Activated naive CD4-positive, alpha-beta T cell treated with anti-CD3 and anti-CD28 coated beads, Interleukin-2, amount 50 U/mL, for 16 hours (primary cell): ENCODE measurements around the gene ZNF766.
A peak's percentile ranks its signal among the peaks of the same experiment; 100 is the strongest.
"Not testable (repeated sequence)": the region's sequence is repeated elsewhere in the genome, so short reads cannot be mapped to it uniquely, and the experiment has no call there.

Experiments
- DNase-seq: peaks from one replicate; pipeline ENCODE4 v3.0.0-alpha.2; 2020

ZNF766 gene

DNA sequence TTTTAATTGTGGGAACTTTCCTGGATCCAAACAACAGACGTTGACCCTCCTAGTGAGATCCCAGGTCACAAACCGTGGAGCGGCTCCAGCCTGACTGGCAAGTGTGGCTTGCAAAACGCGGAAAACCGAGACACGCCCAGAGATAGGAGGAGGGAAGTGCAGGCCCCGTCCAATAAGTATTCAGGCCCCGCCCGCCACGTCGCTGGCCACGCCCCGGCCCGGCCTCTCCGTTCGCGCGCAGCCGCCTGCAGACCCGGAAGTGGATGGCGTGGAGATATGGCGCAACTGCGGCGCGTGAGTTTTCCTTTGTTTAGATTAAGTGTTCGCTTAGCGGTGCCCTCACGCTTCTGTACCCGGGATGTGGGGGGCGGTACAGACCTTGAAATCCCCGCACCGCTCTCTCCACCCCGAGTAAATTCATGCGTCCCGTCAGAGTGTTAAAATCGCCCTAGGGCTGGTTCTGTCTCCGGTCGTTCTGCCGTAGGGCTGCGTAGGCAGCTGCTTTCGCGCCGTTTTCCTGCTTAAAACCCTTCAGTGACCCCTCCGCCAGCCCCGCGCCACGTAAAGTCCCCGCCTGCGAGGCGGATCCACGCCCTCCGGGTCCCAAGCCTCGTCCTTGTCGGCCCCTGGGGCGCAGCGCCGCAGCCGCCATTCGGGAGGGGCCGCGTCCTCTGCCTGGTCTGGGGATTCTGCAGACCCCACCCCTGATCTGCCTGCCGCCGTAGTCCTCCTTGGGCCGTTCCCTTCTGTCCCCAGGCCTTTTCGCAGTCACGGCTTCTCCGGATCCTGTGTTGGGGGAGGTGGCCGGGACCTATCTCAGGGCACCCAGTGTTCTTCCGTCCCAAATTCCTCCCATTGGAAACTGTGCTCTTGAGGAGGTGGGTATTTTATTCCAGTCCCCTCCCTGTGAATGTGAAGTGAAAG lies at the start of gene ZNF766:
Gene ZNF766, plus strand, starts transcription at position 250 of the 924 bp plus-strand sequence. Its CDS starts 27 bp downstream, at position 277.
- DNase-seq = peak; percentile 99

DNA sequence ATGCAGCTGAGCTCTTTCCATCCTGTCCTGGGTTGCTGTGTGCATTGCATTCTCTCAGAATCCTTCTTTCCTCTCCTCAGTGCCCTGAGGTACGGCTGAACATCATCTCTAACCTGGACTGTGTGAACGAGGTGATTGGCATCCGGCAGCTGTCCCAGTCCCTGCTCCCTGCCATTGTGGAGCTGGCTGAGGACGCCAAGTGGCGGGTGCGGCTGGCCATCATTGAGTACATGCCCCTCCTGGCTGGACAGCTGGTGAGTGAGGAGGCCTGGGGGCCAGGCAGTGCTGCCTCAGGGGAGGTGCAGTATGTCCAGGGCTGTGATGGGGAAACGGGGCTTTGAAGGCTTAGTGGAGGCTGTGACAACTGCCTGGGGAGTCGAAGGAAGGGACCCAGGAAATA lies 49.8 kb upstream of the ZNF766 start:
- no peak for DNase-seq

DNA sequence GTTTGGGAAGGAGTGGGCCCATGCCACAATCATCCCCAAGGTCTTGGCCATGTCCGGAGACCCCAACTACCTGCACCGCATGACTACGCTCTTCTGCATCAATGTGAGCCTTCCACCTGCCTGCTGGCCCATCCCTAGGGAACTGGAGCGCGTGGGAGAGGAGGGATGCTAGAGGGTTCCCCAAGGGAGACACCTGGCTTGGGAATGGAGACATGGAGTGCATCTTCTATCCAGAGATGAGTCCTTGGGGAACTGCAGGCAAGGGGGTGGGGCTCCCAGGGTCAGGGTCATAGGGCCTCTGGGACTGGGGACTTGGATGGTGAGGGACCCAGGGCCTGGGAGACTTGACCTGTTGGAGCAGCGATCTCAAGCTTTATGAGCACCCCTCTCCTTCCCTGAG lies 48.4 kb upstream of the ZNF766 start:
- DNase-seq = no peak

DNA sequence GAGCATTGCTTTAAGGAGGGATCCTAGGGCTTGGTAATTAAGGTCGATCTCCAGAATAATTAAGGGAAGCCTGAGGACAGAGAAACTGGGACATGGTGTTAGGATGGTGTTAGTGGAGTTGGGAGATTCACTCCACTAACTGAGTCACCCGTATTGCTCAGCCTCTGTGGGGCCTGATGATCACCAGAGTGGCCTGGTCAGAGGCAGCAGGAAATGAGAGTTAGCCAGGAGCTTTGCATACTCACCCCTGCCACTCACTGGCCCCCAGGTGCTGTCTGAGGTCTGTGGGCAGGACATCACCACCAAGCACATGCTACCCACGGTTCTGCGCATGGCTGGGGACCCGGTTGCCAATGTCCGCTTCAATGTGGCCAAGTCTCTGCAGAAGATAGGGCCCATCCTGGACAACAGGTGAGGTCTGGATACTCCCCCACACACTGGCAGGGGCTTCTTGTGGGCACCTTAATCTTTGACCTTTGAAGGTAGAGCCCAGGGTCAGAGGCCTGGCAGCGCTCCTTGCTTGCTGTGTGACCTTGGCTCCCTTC lies 47.5 kb upstream of the ZNF766 start:
- DNase-seq = no peak

DNA sequence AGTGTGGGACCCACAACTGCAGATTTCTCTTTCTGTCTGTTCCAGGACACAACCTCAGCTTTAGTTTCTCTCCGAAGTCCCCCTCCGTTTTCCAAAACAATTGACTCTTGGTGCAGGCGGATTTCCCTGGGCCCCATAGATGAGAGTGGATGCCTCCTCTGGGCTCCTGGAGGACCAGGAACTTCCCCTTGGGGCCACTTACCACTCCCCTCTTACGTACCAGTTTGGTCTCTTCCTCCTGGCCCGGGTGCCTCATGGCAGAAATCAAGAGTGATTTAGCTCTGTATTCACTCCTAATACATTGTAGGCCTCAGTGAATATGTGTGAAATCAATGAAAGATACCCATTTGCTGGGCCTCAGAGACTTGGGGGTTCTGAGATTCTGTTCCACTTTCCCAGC lies 45.2 kb upstream of the ZNF766 start:
- no peak for DNase-seq

DNA sequence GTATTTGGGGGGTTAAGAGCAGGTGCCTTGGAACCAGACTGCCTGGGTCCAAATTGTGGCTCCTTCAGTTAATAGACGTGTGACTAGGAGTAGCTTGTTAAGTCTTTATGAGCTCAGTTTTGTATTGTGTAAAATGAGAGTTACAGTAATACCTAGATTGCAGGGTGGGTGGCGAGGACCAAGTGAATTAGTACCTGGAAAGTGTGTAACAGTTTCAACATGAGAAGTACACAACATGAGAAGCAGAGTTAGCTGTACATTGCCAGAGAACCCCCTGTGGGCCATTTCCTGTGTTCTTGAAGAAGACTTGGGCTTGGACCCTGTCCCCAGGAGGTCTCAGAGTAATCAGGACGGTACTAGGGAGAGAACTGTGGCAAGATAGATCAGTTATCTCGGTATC lies 42.7 kb upstream of the ZNF766 start:
- no peak for DNase-seq

DNA sequence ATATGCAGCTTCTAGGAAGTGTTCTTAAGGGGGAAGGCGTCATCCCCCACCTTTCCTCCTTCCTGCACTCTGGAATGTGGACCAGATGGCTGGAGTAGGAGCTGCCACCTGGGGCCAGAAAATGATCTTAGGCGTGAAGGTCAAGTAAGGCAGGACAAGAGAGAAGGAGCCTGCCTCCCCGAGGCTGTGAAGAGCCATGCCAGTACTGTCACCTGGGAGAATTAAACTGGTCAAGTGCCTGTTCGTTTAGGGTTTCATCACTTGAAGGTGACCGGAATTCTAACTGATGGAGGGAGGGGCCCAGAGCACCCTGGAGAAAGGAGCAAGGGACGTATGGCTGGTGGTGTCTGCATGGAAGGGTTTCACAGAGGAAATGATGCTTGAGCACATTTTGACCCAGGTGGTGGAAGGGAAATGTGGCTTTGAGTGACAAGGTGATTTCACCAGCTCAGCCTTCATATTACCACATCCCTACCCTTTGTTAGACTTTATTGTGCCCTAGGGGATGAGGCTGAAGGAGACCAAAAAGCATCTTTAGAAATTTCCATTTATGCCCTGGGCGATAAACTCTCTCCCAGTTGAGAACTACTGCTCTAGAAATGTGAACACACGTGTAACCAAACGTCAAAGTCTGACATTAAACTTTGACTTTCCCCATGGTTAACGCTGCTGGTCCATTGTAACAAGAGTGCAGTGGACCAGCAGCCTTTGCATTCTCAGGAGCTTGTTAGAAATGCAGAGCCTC lies 42.0 kb upstream of the ZNF766 start:
- DNase-seq = no peak

DNA sequence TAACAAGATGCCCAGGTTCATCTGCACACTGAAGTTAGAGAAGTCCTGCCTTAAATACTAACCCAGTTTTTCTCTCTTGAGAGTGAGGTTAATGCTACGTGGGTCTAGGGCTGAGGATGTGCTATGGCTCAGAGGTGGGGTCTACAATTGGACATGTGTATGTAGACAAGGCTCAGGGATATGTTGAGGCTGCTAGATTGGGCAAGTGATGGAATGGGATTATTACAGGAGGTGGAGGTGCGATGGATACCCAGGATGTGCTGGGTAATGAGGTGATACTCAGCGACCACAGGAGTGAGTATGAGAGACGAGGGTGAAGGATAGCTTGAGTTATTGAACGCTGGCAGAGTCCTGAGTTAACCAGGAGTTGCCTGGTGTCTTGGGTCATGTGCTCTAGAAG lies 41.4 kb upstream of the ZNF766 start:
- DNase-seq = no peak

DNA sequence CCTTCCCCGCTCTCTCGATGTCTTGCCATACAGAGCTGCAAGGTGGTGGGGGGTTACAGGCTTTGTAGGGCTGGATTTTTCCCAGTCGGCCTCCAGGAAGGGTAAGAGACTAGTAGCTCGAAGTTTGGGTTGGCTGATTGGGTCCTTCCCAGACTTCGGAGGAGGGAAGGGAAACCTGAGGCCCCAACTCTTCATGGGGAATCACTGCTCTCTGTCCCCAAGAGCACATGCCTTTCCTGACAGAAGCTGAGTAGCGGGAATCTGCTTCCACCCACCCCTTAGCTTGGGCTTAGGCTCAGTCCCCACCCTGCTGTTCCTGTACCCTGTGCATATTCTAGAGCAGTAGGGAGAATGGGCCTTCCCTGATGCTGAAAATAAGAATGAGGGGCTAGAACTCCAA lies 39.9 kb upstream of the ZNF766 start:
- DNase-seq = no peak

DNA sequence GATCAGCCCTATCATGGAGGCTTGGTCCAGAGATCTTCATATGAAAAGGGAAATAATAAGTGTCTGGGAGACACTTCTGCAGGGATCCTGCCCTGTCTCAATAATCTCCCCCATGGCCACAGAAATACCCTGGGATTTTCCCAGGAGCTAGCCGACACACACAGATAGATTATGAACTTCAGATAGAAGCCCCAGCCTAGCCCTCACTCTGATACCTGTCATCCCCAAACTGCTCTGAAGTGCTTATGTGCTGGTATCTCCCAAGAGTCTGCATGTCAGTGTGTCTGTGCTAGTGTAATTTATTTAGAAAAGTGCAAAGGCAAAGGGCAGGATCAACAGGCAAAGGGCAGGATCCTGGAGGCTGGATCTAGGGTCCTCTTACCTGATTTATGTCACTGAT lies 38.7 kb upstream of the ZNF766 start:
- DNase-seq = no peak

DNA sequence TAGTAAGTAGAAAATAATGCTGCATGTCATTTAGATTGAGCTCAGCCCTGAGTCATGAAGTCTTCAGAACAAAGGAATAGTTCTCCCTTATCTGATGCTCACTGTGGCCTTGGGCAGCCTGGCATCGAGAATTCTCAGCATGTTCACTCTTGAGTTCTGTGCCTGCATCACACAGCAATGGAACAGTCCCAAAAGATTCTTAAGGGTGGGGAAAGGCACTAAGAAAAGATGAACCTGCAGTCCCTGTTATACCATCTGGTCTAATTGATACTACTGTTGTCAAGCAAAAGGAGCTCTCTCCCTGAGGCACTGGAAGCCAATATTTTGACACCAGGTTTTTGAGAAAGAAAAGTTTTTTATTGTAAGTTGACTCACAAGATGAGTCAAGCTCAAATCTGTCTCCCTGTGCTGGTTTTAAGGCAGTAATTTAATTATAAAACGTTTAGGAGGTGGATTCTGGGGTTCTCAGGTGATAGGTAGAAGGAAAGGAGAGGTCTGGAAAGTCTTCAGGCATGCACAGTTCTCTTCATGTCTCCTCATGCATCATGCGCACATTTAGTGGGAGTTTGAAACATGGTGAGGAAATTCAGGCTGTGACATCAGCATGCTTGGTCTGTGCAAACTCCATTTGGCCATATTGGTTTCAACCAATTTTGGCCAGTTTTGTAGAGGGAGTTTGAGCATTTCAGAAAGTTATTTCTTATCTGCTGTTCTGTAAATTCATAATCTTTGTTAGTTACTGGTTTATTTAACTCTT lies 38.1 kb upstream of the ZNF766 start:
- no peak for DNase-seq

DNA sequence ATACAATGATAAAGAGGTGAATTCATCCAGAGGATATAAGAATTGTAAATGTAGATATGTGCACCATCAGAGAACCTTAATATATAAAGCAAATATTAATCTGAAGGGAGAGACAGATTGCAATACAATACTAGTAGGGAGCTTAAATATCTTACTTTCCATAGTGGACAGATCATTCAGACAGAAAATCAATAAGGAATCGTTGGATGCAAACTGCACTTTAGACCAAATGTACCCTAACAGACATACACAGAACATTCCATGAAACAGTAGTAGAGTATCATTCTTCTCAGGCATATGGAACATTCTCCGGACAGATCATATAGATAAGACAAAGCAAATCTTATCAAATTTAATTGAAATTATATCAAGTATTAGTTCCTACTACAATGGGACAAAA lies 35.0 kb upstream of the ZNF766 start:
- no peak for DNase-seq

DNA sequence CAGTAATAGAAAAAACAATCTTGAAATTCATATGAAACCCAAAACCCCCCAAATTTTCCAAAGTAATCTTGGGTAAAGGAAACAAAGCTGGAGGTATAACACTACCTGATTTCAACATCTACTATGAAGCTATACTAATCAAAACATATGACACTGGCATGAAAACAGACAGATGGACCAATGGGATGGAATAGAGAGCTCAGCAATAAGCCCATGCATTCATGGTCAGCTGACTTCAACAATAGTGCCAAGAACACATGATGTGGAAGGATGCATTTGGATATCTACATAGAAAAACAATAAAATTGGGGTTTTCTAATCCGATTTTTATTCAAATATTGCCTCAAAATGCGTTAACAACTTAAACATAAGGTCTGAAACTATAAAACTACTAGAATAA lies 32.2 kb upstream of the ZNF766 start:
- no peak for DNase-seq

DNA sequence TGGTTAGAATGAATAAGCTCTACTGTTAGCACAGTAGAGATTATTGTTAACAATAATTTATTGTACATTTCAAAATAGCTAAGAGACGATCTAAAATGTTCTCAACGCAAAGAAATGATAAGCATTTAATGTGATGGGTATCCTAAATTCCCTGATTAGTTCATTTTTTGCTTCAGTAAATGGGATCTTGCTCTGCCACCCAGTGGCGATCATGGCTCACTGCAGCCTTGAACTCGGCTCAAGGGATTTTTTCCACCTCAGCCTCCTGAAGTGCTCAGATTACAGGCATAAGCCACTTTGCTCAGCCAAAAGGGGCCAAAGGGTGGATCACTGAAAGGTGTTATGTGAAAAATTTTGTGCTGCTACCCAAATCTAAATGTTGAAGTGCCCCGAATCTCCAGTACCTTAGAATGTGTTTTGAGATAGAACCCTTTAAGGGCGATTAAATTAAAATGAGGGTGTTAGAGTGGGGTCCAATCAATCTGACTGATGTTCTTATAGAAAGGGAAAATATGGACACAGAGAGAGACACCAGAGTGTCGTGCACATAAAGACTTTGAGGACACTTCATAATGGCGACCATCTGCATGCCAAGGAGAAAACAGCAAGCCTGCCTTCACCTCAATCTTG lies 31.5 kb upstream of the ZNF766 start:
- DNase-seq = peak; percentile 48

DNA sequence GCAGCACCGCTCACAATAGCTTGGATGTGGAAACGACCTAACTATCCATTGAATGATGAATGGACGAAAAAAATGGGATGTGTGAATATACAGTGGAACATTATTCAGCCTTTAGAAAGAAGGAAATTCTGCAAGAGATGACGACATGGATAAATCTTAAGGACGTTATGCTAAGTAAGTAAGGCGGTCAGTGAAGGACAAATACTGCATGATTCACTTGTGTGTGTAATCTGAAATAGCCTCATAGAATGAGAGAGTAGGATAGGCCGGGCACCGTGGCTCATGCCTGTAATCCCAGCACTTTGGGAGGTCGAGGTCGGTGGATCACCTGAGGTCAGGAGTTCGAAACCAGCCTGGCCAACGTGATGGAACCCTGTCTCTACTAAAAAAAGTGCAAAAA lies 25.4 kb upstream of the ZNF766 start:
- no peak for DNase-seq

DNA sequence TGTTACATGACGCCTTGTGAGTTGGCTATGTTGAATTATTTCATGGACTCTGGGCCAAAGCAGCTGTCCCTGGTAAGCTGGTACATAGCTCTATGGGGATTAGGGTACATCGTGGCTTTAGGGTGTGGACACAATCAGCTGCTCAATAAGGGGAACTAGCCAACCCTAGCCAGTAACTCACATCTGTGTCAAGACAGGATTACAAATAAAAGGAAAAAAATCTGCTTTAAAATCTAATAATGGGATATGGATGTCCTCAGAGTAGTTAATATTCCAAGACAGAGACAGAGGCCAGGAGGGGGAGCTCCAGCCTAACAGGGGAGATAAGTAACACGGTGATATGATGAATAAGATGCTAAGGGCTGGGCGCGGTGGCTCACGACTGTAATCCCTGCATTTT lies 21.1 kb upstream of the ZNF766 start:
- peak; percentile 72 for DNase-seq

DNA sequence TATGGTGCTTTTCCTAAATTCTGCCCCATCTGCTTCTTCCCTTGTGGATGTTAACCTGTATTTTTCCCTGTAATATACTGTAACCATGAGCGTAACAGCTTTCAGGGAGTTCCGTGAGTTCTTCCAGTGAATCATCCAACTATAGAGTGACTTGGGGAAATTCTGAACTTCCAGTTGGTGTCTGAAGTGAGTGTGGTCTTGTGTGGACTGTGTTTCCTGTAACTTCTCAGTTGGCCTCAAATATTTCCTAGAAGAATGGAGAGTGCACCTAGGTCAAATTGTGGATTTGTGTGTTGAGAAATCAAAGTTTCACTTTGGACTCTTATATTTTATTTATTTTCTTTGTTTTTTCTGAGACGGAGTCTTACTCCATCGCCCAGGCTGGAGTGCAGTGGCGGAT lies 11.0 kb upstream of the ZNF766 start:
- no peak for DNase-seq

DNA sequence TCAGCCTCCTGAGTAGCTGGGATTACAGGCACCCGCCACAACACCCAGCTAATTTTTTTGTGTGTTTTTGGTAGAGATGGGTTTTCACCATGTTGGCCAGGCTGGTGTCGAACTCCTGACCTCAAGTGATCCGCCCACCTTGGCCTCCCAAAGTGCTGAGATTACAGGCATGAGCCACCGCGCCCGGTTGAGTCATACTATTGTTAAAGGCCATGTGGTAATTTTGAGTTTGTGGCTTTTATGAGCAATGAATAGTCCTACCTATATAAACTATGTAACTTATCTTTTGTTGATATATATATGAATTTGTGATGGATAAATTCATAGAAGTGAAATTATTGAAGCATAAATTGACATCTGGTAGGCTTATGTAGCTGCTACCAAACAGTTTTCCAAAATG lies 3.8 kb upstream of the ZNF766 start:
- not testable (repeated sequence) for DNase-seq

DNA sequence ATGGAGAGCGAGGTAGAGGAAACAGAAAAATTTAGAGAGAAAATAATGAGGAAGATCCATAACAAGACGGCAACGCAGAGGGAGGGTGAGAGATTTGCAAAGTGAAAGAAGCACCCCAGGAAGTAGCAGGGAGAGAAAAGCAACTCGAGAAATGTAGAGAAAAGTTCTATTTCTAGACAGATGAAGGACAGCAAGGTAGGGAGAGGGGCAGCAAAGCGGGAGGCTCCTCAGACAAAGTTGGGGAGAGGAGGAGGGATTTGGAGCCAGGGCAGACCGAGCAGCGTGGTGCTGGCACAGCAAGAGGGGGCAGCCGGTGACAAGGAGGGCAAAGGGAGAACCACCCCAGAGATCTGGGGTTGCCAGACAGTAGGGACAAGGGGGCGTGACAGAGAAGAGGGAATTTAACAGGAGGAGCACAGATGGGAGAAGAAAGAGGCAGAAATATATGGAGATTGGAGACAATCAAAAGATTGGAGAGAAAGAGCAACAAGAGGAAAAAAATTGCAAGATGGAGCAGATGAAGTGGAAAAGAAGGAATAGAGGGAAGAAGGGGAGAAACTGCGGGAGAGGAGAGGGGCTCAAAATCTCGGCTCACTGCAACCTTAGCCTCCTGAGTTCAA lies 989 bp downstream of the ZNF766 start:
- no peak for DNase-seq

DNA sequence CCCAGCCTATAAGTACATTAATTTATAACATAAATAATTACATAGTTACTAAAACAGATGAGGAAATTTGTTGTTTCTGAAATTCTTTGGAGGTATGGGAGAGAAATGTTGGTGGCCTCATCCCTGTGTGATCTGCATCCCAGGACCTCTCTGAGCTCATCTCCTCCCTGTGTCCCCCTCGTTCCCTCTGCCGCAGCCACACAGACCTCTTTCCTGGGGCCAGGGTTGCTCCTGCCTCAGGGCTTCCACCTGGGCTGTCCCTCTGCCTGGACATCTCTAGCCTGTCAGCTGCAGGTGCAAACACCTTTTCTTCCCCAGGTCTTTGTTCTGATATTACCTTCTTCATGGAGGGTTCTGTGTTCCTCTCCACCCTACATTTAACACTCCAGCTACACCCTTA lies 3.9 kb downstream of the ZNF766 start:
- DNase-seq = no peak

DNA sequence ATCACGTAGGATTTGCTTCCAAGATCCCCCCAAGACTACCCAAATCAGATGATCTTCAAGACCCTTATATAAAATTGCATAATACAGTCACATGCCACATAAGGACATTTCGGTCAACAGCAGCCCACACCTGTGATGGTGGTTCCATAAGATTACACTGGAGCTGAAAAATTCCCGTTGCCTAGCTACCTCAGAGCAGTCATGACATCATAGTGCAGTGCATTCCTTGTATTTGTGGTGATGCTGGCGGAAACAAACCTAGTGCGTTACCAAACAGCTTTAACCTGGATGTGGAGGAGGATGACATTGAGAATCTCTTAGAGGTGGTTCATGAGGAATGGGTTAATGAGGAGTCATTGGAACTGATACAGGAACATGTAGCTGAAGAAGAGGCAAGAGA lies 4.8 kb downstream of the ZNF766 start:
- no peak for DNase-seq

DNA sequence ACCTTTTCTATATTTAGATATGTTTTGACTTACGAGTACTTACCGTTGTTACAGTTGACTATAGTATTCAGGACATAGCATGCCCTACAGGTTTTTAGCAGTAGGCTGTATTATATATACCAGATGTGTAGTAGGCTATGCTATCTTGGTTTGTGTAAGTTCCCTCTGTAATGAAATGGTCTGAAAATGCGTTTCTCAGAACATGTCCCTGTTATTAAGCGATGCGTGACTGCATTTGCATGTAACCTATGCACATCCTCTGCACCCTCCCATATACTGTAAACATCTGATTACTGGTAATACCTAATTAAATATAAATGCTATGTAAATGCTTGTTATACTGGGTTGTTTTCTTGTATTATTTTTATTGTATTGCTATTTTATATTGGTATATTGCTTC lies 6.6 kb downstream of the ZNF766 start:
- no peak for DNase-seq
